DMS79 (cell line): Measurements from ENCODE around the gene PDZD7.
"Not testable (repeated sequence)": the region's sequence is repeated elsewhere in the genome, so short reads cannot be mapped to it uniquely, and the experiment has no call there.

Source experiments
- DNase-seq: peaks from one replicate; lab custom pipeline; 2025; lab: John Stamatoyannopoulos, UW

Gene PDZD7

GRCh38 chr10:100982916-100983830, 47.8 kb downstream of the PDZD7 start:
- no peak for DNase-seq

GRCh38 chr10:100981178-100981772, 49.7 kb downstream of the PDZD7 start:
- DNase-seq: no peak

- no peak for DNase-seq
These were observed 50.2 kb downstream of the PDZD7 start for GRCh38 chr10:100980711-100981110.

GRCh38 chr10:100980311-100980710, 50.6 kb downstream of the PDZD7 start:
- no peak for DNase-seq

GRCh38 chr10:100979791-100980272, 51.1 kb downstream of the PDZD7 start:
- DNase-seq: no peak

- no peak for DNase-seq
These were observed 52.1 kb downstream of the PDZD7 start for GRCh38 chr10:100978901-100979195.

- DNase-seq: no peak
These were observed 52.6 kb downstream of the PDZD7 start for GRCh38 chr10:100978121-100978900.

- no peak for DNase-seq
These were observed 53.5 kb downstream of the PDZD7 start for GRCh38 chr10:100977436-100977835.

- no peak for DNase-seq
These were observed 54.0 kb downstream of the PDZD7 start for GRCh38 chr10:100976906-100977305.

GRCh38 chr10:100975397-100975796, 55.5 kb downstream of the PDZD7 start:
- DNase-seq: not testable (repeated sequence)

GRCh38 chr10:100972904-100973535, 57.9 kb downstream of the PDZD7 start:
- DNase-seq: no peak

- DNase-seq: no peak
These were observed 58.6 kb downstream of the PDZD7 start for GRCh38 chr10:100972115-100972903.

- DNase-seq: no peak
These were observed 59.8 kb downstream of the PDZD7 start for GRCh38 chr10:100970914-100971811.

- DNase-seq: no peak
These were observed 60.6 kb downstream of the PDZD7 start for GRCh38 chr10:100970076-100970913.

GRCh38 chr10:100969187-100970075, 61.5 kb downstream of the PDZD7 start, which contains the start of gene SEMA4G:
TSS of gene SEMA4G (plus strand) at chr10:100969504. CDS start at chr10:100972913, 3,409 bp downstream.
- no peak for DNase-seq

- no peak for DNase-seq
These were observed 62.1 kb downstream of the PDZD7 start for GRCh38 chr10:100968863-100969186.

GRCh38 chr10:100968062-100968736, 62.7 kb downstream of the PDZD7 start:
- no peak for DNase-seq

GRCh38 chr10:100967332-100967731, 63.6 kb downstream of the PDZD7 start:
- DNase-seq: no peak
